Peyer's patch (tissue), 4 donors: ENCODE measurements around the gene PRXL2A. TPM values are rescaled to one million over a fixed set of nuclear protein-coding genes. Genes with fewer than 3 reads are reported as not detected.

Source experiments
- DNase-seq, 3 donors: peaks; one replicate each; pipeline ENCODE4 v3.0.0-alpha.2; 2017 to 2019
- H3K27ac ChIP-seq, 4 donors: fragments of 200-600 bp; sonication (generic); one replicate each; pipeline ENCODE4 v1.5.1; 2016 to 2019
- H3K27me3 ChIP-seq, 2 donors: fragments of 200-600 bp; sonication (generic); one replicate each; pipeline ENCODE4 v1.5.1; 2019
- H3K36me3 ChIP-seq, 3 donors: fragments of 200-600 bp; sonication (generic); one replicate each; pipeline ENCODE4 v1.5.1; 2016 to 2019
- H3K4me1 ChIP-seq, 4 donors: fragments of 200-600 bp; sonication (generic); one replicate each; pipeline ENCODE4 v1.5.1; 2016 to 2019
- H3K4me3 ChIP-seq, 4 donors: fragments of 200-600 bp; sonication (generic); 1 replicate in 3 of 4; 2 replicates in 1 of 4; pipeline ENCODE4 v1.5.1; 2016 to 2019; ENCODE audit warnings: mild to moderate bottlenecking in 1 of 4
- H3K9me3 ChIP-seq, 4 donors: fragments of 200-600 bp; sonication (generic); one replicate each; pipeline ENCODE4 v1.5.1; 2016 to 2019; ENCODE audit warnings: mild to moderate bottlenecking in 1 of 4
- POLR2A ChIP-seq, 2 donors: fragments of 450-650 bp; IDR thresholded peaks; one replicate each; pipeline ENCODE4 v1.5.1; 2017; ENCODE audit warnings: antibody characterized with exemption in 2 of 2, mild to moderate bottlenecking in 2 of 2, moderate library complexity in 2 of 2
- total RNA-seq, 4 donors: library from RNA; depleted of rRNA; stranded (reverse); fragments of >200 nt; gene quantifications; one replicate each; pipeline ENCODE4 v1.1.0, GENCODE V29; 2016
- TF ChIP-seq, protein P1 (sequence below), 6 experiments: fragments of 450-650 bp in 4 of 6; fragments of 200-600 bp in 2 of 6; sonication (generic) in 1 of 6; IDR thresholded peaks; one replicate each; pipeline ENCODE4 v1.5.1; 2017 to 2019; ENCODE audit warnings: antibody characterized with exemption in 6 of 6, mild to moderate bottlenecking in 3 of 6, moderate library complexity in 1 of 6

The PRXL2A gene
- total RNA-seq, 4 donors from 2014 or later, result 27.2 to 89.3 (median 60.3) TPM

DNA sequence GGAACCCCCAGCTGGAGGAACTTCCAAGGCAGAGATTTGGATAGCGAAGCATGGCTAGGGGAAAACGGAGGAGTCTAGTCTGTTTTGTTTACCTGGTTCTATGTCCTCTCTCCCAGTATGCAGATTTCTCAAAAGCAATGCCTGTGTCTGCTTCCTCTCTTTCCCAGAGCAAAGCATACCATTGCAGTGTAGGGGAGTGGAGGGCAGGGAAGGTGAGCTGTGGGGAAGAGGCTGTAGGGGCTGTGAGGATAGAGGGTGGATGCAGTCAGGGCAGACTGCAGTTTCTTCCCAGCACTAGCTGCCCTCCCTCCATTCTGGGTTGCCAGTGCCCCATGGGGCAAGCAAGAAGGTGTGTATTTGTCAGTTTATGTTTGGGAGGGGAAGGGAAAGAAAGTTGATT, 28.9 kb downstream of the PRXL2A start:
- Histone ChIP-seq H3K4me3 (no peak overlapping the region), H3K9me3 (no peaks in the 10 kb centered on the region), H3K36me3 (peaks cover 0 to 7% (median 0%) of the 10 kb centered on the region in 3 donors), H3K27ac (no peak overlapping the region), H3K4me1 (no peaks in the 10 kb centered on the region), H3K27me3 (no peaks in the 10 kb centered on the region)
- TF ChIP-seq POLR2A (IDR thresholded peaks at IDR 0.05), result no peak
- DNase-seq, result no peak

DNA sequence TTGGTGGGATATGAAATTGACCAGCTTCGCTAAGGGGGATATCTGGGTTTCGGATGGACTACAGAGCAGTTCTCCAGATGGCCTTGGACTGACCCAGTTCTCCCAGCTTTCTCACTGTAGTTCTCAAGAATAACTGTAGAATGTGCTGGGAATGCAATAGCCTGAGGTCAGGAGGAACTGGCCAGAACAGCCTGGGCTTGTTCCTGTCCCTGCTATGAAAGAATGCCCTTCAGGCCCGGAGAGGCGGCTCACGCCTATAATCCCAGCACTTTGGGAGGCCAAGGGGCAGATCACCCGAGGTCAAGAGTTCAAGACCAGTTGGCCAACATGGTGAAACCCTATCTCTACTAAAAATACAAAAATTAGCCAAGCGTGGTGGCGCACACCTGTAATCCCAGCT, 33.5 kb downstream of the PRXL2A start:
- Histone ChIP-seq H3K27ac (no peak overlapping the region), H3K36me3 (no peaks in the 10 kb centered on the region), H3K9me3 (no peaks in the 10 kb centered on the region), H3K4me1 (peaks cover 0 to 9% (median 0%) of the 10 kb centered on the region in 4 donors), H3K27me3 (no peaks in the 10 kb centered on the region), H3K4me3 (no peak overlapping the region)
- DNase-seq, result no peak
- TF ChIP-seq, protein P1, sequence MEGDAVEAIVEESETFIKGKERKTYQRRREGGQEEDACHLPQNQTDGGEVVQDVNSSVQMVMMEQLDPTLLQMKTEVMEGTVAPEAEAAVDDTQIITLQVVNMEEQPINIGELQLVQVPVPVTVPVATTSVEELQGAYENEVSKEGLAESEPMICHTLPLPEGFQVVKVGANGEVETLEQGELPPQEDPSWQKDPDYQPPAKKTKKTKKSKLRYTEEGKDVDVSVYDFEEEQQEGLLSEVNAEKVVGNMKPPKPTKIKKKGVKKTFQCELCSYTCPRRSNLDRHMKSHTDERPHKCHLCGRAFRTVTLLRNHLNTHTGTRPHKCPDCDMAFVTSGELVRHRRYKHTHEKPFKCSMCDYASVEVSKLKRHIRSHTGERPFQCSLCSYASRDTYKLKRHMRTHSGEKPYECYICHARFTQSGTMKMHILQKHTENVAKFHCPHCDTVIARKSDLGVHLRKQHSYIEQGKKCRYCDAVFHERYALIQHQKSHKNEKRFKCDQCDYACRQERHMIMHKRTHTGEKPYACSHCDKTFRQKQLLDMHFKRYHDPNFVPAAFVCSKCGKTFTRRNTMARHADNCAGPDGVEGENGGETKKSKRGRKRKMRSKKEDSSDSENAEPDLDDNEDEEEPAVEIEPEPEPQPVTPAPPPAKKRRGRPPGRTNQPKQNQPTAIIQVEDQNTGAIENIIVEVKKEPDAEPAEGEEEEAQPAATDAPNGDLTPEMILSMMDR (IDR thresholded peaks at IDR 0.05), result no peak
- TF ChIP-seq POLR2A (IDR thresholded peaks at IDR 0.05), result no peak

DNA sequence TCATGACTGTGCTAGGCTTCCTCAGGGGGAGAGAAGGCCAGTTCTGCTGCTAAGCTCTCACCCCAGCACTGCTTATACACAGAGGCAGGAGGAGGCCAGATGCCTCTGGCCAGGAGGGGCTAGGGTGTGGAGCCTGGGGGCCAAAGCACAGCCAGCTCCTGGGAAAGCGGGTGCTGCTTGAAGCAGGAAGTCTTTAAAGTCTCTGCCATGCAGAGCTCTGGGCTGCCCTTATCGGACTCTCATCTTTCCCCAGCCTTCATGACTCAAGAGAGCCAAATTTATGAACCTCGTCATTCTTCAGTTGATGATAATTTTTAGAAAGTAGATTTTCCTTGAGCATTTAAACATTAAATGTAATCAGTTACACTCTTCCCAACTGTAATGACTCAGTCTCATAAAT, 34.5 kb downstream of the PRXL2A start:
- Histone ChIP-seq H3K4me1 (peaks cover 0 to 9% (median 0%) of the 10 kb centered on the region in 4 donors), H3K36me3 (no peaks in the 10 kb centered on the region), H3K9me3 (no peaks in the 10 kb centered on the region), H3K27ac (no peak overlapping the region), H3K27me3 (no peaks in the 10 kb centered on the region), H3K4me3 (no peak overlapping the region)
- DNase-seq, result no peak
- TF ChIP-seq POLR2A (IDR thresholded peaks at IDR 0.05), result no peak
- TF ChIP-seq, protein P1 (IDR thresholded peaks at IDR 0.05), result no peak

DNA sequence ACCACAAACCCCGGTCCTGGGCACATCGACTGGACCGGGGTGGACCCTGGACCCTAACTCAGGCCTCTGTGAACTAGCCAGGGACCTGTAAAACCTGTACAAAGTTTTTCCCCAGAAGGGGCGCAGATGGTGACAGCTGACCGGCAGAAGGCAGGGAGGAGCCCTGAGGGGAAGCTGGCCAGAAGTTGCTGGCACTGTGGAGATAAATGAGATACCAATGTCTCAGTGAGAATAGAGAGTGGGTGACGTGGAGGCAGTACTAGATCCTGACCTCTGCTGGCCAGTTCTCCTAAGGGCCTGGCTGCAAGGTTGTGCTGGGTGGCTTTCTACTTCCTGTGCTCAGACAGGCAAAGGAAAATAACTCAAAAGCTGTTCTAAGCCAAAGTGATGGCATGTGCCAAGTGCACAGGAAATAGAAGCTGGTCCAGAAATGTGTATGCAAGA, 35.2 kb downstream of the PRXL2A start:
- H3K9me3 ChIP-seq, result no peaks in the 10 kb centered on the region
- DNase-seq, result no peak
- peaks cover 0 to 9% (median 0%) of the 10 kb centered on the region in 4 donors for H3K4me1 ChIP-seq
- H3K27me3 ChIP-seq, result no peaks in the 10 kb centered on the region
- no peak for TF ChIP-seq POLR2A (IDR thresholded peaks at IDR 0.05)
- TF ChIP-seq, protein P1 (IDR thresholded peaks at IDR 0.05), result peak in 3 of 6 experiments; percentile 31 to 53 (median 51)
- no peaks in the 10 kb centered on the region for H3K36me3 ChIP-seq
- H3K27ac ChIP-seq, result peak overlapping the region in 1 of 4 donors; percentile 7
- no peak overlapping the region for H3K4me3 ChIP-seq

DNA sequence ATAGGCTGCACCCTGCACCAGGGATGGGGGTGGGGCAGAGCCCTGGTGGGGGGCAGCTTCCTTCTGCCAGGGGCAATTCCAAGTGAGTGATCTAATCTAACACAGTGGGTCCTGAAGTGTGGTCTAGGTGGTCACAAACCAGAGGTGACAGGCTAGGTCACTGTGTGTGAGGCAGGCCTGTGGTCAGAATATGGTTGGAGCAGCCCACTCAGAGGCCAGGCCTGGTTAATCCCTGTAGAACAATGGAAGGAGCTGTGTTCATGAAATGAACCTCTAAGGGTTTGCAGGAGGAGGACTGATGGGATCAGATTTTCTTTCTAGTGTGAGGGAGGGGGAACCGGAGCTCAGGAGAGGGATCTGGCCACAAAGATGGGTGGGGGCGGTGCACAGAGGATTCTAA, 35.8 kb downstream of the PRXL2A start:
- Histone ChIP-seq H3K36me3 (no peaks in the 10 kb centered on the region), H3K4me1 (peaks cover 0 to 9% (median 0%) of the 10 kb centered on the region in 4 donors), H3K4me3 (no peak overlapping the region), H3K27me3 (no peaks in the 10 kb centered on the region), H3K27ac (peak overlapping the region in 1 of 4 donors; percentile 7), H3K9me3 (no peaks in the 10 kb centered on the region)
- DNase-seq, result no peak
- TF ChIP-seq POLR2A (IDR thresholded peaks at IDR 0.05), result no peak
- TF ChIP-seq, protein P1 (IDR thresholded peaks at IDR 0.05), result no peak

DNA sequence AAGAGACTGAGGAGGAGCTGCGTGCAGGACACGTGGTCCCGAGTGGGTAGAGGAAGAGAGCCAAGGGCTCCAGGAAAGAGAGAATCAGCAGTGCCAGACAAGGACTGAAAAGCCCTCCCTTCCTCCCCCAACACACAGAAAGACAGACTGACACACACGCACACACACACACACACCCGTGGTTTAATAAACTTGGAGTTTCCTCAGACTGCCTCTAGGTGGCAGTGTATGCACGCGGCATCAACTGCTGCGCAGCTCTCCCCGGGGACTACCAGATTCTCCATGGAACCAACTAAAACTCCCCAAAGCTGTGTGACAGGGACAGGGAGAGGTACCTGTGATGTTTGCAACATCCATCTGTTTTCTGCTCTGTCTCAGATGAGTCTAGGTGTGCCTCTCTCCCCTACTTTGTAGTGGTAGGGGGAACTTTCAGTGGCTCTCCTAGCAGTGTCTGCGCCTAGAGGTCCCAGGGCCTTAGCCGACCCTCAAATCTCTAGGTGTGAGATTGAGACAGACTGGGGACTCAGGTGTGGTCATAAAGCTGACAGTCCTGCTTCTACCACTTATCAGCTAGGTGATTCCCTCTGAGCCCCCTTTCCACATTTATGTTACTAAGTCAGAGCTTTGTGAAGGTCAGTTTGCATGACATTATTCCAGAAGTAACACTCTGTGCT, 36.4 kb downstream of the PRXL2A start:
- H3K9me3 ChIP-seq, result no peaks in the 10 kb centered on the region
- DNase-seq, result peak in 2 of 3 donors; percentile 70 to 76
- no peaks in the 10 kb centered on the region for H3K27me3 ChIP-seq
- TF ChIP-seq, protein P1 (IDR thresholded peaks at IDR 0.05), result peak in 5 of 6 experiments; percentile 30 to 97 (median 82)
- no peak for TF ChIP-seq POLR2A (IDR thresholded peaks at IDR 0.05)
- no peak overlapping the region for H3K4me3 ChIP-seq
- H3K36me3 ChIP-seq, result no peaks in the 10 kb centered on the region
- H3K27ac ChIP-seq, result peak overlapping the region in 1 of 4 donors; percentile 7
- peaks cover 0 to 9% (median 0%) of the 10 kb centered on the region in 4 donors for H3K4me1 ChIP-seq
